GM12891 (cell line): ENCODE measurements around the gene SRPK3.

Experiments used
- DNase-seq: peaks from one replicate; pipeline ENCODE4 v3.0.0; 2011; ENCODE audit warnings: low spot score; ENCODE audit not compliant: insufficient read length
- FAIRE-seq: peaks from 2 replicates; lab custom pipeline; 2011; peaks lifted over from hg19 to GRCh38; lab: Jason Lieb, UNC
- PAX5 ChIP-seq: IDR thresholded peaks from 2 replicates; pipeline ENCODE4 v1.6.1; 2011; ENCODE audit warnings: low read length, moderate library complexity, mild to moderate bottlenecking; ENCODE audit not compliant: insufficient read depth, severe bottlenecking
- POLR2A ChIP-seq: IDR thresholded peaks from 2 replicates; pipeline ENCODE4 v1.6.1; 2011; ENCODE audit warnings: low read depth, low read length, control low read depth
- POLR2AphosphoS5 ChIP-seq: IDR thresholded peaks from 2 replicates; pipeline ENCODE4 v1.6.1; 2011; ENCODE audit warnings: low read depth, low read length, control low read depth
- POU2F2 ChIP-seq: IDR thresholded peaks from 2 replicates; pipeline ENCODE4 v1.6.1; 2011; ENCODE audit warnings: low read depth, mild to moderate bottlenecking, control low read depth, low read length, moderate library complexity
- SPI1 ChIP-seq: IDR thresholded peaks from 2 replicates; pipeline ENCODE4 v1.6.1; 2011; ENCODE audit warnings: low read depth, low read length, control low read depth
- TAF1 ChIP-seq: IDR thresholded peaks from 2 replicates; pipeline ENCODE4 v1.6.1; 2011; ENCODE audit warnings: low read depth, low read length, control low read depth

SRPK3 gene

DNA sequence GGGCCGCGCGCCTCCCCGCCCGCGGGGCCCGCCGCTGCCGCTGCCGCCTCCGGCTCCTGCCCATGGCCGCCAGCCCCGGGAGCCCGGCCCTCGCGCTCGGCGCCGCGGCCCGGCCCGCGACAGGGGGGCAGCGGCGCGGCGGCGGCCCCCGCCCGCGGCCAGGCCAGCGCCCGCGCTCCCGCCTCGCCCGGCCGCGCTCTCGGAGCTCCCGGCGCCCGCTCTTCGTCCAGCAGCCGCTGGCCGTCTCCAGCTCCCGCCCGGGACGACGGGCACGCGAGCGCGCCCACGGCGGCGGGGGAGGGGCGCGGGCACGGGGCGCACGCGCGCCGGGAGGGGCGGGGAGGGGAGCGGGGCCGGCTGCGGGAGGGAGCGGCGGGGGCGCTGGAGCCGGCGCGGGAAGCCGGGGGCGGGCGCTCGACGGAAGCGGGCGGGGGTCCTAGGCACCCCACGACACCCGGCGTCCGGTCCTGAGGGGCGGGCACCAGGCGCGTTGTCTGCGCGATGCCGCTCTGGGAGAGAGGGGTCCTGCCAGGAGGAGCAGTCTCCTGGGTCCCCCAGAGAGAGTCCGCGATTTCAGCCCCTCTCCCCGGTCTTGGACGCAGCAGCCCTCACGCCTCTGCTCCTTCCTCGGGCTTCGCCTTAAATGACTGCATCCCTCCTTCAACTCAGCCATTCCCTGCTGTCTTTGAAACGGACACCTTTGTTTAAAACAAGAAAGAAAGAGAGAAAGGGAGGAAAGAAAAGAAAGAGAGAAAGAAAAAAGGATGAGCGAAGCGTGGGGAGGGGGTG lies 50.0 kb downstream of the SRPK3 start:
- FAIRE-seq, result no peak
- TF ChIP-seq SPI1, result no peak
- no peak for TF ChIP-seq POLR2A
- no peak for TF ChIP-seq POU2F2
- no peak for TF ChIP-seq PAX5
- no peak for TF ChIP-seq POLR2AphosphoS5
- no peak for TF ChIP-seq TAF1

DNA sequence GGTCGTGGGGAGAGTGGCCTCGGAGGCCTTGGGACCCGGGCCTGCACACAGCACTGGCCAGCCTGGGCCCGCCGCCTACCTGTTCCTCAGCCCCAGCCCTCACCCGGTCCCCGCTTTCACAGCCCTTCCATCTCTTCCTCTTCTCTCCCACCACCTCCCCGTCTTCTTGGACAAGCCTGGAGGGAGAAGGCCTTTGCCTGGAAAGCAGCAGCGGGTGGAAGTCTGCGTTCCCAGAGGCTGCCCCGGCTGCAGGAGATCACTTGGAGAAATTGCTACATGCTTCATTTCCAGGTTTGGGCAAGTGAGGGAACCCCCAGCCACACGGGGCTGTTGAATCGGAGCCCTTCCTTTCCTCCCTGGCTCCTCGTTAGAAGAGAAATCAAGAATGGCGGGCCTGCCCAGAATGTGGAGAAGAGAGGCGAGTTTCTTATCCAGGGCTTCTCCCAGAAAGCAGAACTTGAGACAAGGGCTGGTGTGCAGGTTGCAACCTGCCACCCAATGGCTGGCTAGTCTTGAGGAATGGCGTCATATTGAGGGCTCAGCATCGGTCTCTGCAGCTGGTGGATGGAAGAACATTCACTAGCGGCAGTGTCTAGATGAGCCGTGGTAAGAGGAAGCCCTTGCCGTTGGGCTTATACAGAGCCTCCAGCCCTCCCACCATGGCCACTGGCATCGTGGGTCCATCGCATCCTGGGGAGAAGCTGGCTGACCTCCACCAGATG lies 50.7 kb downstream of the SRPK3 start:
- TF ChIP-seq SPI1, result no peak
- no peak for TF ChIP-seq POLR2A
- TF ChIP-seq POU2F2, result no peak
- no peak for TF ChIP-seq PAX5
- DNase-seq, result no peak
- peak; percentile 20 for FAIRE-seq

More for the DNA sequence above, 50.0 kb downstream of the SRPK3 start:
- no peak for DNase-seq

DNA sequence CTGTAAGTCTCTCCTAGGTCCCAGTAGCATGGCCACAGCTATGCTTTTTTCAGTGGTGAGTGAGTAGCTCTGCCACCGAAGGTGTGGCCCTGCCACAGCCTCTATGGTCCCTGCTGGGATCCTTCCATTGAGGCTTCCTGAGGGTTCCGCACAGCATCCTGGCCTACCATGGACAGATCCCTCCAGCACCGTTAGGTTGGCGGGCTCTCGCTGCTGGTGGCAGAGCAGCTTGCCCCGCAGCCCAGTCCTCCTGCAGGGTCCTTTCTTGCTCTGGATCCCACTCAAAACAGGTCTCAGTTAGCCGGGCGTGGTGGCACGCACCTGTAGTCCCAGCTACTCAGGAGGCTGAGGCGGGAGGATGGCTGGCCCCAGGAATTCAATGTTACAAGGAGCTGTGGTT lies 51.9 kb downstream of the SRPK3 start:
- DNase-seq (no peak), FAIRE-seq (no peak)
- TF ChIP-seq POLR2AphosphoS5, result no peak
- TF ChIP-seq TAF1, result no peak
- no peak for TF ChIP-seq POLR2A
- no peak for TF ChIP-seq SPI1
- TF ChIP-seq POU2F2, result no peak
- no peak for TF ChIP-seq PAX5
